ENCODE measurements around the gene ZNF493.

DNA sequence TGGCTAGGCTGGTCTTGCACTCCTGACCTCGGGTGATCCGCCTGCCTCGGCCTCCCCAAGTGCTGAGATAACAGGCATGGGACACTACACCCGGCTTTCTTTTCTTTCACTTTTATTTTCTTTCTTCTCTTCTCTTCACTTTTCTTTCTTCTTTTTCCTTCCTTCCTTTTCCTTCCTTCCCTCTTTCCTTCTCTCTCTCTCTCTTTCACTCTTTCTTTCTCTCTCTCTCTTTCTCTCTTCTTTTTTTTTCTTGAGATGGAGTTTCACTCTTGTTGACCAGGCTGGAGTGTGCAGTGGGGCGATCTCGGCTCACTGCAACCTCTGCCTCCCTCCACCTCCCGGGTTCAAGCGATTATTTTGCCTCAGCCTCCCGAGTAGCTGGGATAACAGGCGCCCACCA, 812 bp upstream of the ZNF493 start:
- TF ChIP-seq, protein P1, sequence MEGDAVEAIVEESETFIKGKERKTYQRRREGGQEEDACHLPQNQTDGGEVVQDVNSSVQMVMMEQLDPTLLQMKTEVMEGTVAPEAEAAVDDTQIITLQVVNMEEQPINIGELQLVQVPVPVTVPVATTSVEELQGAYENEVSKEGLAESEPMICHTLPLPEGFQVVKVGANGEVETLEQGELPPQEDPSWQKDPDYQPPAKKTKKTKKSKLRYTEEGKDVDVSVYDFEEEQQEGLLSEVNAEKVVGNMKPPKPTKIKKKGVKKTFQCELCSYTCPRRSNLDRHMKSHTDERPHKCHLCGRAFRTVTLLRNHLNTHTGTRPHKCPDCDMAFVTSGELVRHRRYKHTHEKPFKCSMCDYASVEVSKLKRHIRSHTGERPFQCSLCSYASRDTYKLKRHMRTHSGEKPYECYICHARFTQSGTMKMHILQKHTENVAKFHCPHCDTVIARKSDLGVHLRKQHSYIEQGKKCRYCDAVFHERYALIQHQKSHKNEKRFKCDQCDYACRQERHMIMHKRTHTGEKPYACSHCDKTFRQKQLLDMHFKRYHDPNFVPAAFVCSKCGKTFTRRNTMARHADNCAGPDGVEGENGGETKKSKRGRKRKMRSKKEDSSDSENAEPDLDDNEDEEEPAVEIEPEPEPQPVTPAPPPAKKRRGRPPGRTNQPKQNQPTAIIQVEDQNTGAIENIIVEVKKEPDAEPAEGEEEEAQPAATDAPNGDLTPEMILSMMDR (IDR thresholded peaks at IDR 0.05) = no peak
- TF ChIP-seq NR3C1 (IDR thresholded peaks at IDR 0.05) = no peak
- TF ChIP-seq ESRRA (IDR thresholded peaks at IDR 0.05; ENCODE audit: borderline replicate concordance, low read length) = no peak
- TF ChIP-seq POLR2A (IDR thresholded peaks at IDR 0.05; ENCODE audit: low read length) = no peak
- no peak for TF ChIP-seq NPAS2 (CRISPR knock-in tag; IDR thresholded peaks at IDR 0.05; ENCODE audit: borderline replicate concordance)
- TF ChIP-seq EP300 (IDR thresholded peaks at IDR 0.05) = no peak

All from A549 (cell line).